GM18858 (cell line): ENCODE measurements around the gene GHR.
"Not testable (repeated sequence)": the region's sequence is repeated elsewhere in the genome, so short reads cannot be mapped to it uniquely, and the experiment has no call there.

Experiments
- ATAC-seq: cut with Tn5 transposase; IDR thresholded peaks from one replicate; pipeline ENCODE4 v1.9.1; 2021; ENCODE audit not compliant: unreplicated experiment

The GHR gene

DNA sequence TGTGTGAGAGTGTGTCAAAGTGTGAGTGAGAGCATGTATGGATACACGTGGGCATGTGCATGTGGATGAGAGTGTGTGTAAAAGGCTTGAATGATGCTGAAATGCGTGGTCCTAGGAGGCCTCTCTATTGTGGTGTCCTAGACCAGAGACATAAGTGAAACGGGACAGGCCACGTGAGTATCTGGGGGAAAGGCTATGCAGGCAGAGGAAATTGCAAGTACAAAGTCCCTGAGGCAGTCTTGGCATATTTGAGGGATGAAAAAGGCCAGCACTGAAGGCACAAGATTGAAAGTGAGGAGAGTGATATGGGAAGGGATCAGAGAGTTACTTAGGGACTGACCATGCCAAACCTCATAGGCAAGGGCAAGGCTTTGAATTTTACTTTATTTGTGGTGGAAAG lies 266.2 kb downstream of the GHR start:
- no peak for ATAC-seq

GRCh38 chr5:42691413-42691937 lies 268.2 kb downstream of the GHR start:
- ATAC-seq, result no peak

DNA sequence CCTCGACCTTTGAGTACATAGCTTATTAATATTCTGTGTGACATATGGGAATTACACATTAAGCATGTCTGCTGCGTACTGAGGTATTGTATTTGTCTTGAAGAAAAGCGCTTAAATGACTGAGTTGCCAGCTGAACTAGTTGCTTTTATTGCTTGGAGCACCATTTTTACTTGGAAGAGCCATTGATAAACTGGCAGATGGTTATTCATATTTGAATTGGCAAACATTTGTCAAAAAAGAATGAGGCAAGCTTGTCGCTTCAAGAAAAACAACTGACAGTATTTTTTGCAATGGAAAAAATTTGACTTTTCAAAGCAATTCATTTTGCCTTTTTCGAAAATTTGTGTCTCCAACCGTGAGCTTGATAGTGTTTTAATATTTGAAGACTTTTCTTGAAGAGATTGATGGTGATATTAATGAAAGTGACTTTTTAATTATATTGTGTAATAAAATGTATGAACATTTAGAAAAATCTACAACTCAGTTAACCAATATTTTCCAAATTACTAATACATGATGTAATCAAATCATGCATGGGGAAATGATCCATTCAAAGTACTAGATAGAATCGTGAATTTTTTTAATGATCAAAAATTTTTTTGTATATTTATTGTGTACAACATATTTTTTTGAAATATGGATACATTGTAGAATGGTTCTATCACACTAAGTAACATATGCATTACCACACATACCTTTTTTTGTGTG lies 278.3 kb downstream of the GHR start:
- ATAC-seq, result no peak

GRCh38 chr5:42703238-42703637 lies 280.0 kb downstream of the GHR start:
- no peak for ATAC-seq

GRCh38 chr5:42715785-42716184 lies 292.5 kb downstream of the GHR start:
- no peak for ATAC-seq

DNA sequence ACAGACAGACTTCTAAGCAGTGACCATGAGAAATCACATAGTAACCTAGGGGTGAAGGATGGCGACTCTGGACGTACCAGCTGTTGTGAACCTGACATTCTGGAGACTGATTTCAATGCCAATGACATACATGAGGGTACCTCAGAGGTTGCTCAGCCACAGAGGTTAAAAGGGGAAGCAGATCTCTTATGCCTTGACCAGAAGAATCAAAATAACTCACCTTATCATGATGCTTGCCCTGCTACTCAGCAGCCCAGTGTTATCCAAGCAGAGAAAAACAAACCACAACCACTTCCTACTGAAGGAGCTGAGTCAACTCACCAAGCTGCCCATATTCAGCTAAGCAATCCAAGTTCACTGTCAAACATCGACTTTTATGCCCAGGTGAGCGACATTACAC lies 295.4 kb downstream of the GHR start:
- ATAC-seq, result peak; percentile 95

DNA sequence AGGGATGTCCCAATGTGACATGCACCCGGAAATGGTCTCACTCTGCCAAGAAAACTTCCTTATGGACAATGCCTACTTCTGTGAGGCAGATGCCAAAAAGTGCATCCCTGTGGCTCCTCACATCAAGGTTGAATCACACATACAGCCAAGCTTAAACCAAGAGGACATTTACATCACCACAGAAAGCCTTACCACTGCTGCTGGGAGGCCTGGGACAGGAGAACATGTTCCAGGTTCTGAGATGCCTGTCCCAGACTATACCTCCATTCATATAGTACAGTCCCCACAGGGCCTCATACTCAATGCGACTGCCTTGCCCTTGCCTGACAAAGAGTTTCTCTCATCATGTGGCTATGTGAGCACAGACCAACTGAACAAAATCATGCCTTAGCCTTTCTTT lies 295.8 kb downstream of the GHR start:
- ATAC-seq, result no peak

DNA sequence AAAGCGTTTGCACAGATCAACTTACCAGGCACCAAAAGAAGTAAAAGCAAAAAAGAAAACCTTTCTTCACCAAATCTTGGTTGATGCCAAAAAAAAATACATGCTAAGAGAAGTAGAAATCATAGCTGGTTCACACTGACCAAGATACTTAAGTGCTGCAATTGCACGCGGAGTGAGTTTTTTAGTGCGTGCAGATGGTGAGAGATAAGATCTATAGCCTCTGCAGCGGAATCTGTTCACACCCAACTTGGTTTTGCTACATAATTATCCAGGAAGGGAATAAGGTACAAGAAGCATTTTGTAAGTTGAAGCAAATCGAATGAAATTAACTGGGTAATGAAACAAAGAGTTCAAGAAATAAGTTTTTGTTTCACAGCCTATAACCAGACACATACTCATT lies 297.0 kb downstream of the GHR start:
- ATAC-seq, result no peak

- ATAC-seq, result no peak
Observed at GRCh38 chr5:42721484-42721883, 298.2 kb downstream of the GHR start.

DNA sequence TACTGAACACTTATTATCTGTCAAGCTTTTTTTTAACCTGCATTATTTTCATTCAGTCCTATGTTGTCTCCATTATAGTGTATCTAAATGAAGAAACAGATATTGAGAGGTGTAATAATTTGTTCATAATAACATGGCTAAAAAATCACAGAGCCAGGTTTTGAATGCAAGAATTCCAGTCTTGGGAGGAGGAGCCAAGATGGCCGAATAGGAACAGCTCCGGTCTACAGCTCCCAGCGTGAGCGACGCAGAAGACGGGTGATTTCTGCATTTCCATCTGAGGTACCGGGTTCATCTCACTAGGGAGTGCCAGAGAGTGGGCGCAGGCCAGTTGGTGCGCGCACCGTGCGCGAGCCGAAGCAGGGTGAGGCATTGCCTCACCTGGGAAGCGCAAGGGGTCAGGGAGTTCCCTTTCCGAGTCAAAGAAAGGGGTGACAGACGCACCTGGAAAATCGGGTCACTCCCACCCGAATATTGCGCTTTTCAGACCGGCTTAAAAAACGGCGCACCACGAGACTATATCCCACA lies 311.4 kb downstream of the GHR start:
- not testable (repeated sequence) for ATAC-seq

- no peak for ATAC-seq
Observed at GRCh38 chr5:42740920-42741319, 317.7 kb downstream of the GHR start.

DNA sequence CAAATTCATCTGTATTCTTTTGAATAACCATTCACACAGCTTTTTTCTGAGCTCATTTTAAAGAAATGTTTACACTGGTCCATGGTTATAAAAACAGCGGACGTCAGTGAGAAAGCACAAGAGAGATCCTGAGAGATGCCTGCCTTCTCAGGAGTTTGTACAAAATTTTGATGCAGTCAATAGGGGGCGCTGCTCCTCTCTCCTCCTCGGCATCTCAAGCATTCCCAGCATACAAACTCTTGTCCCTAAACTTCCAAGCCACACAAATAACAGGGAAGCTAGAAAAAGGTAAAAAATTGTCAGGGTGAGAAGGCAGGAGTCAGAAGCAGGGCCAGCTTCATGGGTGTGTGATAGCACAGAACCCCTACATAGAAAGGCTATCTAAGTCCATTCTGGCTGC lies 322.2 kb downstream of the GHR start:
- no peak for ATAC-seq

DNA sequence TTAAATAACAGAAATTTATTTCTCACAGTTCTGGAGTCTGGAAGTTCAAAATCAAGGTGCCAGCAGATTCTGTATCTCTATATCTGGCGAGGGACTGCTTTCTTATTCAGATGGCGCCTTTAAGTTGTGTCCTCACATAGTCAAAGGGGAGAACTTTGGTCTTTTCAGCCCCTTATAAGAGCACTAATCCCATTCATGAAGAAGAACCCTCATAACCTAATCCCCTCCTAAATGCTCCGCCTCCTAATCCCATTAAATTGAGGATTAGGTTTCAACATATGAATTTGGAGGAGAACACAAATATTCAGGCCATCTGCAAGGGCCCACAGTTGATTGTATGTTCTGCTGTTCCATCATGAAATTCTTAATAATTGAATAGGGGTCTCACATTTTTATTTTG lies 322.6 kb downstream of the GHR start:
- no peak for ATAC-seq

DNA sequence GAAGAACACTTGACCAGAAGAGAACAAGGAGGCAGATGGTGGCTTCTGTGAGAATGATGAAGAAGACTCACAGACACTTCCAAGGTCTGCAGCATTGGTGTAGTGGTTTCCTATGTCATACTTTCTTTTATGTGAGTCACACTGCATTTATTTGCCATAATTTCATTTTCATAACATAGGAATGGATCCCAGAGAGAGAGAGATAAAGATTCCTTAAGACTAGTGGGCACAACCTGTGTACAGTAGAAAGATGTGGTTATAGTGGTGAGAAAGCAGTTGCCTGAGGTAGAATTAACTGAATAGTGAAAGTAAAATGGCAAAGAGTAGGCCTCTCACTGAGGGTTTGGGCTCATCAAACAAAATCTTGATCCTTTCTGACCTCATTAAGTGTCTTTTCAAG lies 325.8 kb downstream of the GHR start:
- ATAC-seq, result no peak

GRCh38 chr5:42750507-42750906 lies 327.3 kb downstream of the GHR start:
- ATAC-seq, result no peak

GRCh38 chr5:42751044-42751443 lies 327.8 kb downstream of the GHR start:
- no peak for ATAC-seq

- ATAC-seq, result no peak
Observed at GRCh38 chr5:42753099-42753498, 329.9 kb downstream of the GHR start.

DNA sequence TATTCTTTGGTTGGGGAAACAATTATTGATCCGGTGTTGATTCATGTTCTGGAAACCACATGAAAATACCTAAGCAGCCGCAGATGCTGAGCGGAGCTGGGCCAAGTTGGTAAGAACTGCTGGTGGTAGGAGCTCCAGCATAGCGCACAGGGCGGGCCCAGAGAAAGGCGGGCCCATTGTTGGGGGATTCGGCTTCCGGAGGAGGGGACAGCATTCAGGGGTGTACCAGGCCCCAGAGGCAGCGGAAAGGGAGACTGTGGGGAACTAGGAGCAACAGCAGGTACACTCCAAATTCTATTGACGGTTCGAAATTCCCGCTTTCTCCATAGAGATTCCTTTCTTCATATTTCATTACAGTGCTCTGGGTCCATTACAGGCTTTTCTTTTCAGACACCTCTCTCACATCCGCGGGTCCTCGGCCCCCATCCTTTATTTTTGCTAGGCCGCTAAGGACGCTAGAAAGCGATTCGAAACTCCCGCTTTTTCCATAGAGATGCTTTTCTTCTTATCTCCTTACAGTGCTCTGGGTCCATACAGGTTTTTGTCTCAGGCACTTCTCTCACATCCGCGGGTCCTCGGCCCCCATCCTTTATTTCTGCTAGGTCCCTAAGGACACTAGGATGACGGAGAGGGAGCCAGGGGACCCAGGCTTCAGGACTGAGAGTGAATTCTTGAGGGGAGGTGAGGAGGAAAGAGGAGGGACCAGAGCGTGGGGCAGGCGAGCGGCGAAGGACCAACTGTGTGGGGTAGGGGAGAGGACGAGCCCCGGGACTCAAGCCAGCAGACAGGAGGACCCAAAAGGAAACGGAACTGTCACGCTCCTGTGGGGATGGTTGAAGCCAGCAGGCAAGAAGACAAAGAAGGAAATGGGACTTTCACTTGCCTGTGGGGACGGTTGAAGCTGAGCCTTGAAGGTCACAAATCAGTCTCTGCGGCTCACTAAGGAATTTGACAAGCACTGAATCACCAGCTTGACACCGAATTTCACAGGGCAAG lies 333.7 kb downstream of the GHR start, which contains the start of gene CCDC152:
CCDC152 (plus strand) TSS at position 213 of the 996 bp plus-strand sequence. CDS start 2,304 bp downstream, outside the sequence.
- peak; percentile 76 for ATAC-seq

GRCh38 chr5:42759456-42759855 lies 336.2 kb downstream of the GHR start:
- ATAC-seq, result no peak

- ATAC-seq, result no peak
Observed at GRCh38 chr5:42760426-42760825, 337.2 kb downstream of the GHR start.

DNA sequence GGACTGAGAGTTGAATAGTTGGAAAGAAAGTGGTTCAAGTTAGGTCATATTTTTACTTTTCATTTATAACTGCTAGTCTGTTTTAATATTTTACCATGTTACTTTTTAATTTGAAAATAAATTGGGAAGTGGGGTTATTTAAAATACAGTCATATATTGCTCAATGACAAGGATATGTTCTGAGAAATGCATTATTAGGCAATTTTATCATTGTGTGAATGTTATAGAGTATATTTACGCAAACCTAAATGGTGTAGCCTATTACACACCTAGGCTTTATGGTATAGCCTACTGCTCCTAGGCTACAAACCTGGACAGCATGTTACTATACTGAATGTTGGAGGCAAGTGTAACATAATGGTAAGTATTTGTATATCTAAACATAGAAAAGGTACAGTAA lies 338.6 kb downstream of the GHR start:
- no peak for ATAC-seq
